ENCODE results near the gene CDK18. TPM values are rescaled to one million over a fixed set of nuclear protein-coding genes. Genes with fewer than 3 reads are reported as not detected.

CDK18 gene
- total RNA-seq, 6 experiments from 2014 or later, result 6.3 to 22.3 (median 9.7) TPM

DNA sequence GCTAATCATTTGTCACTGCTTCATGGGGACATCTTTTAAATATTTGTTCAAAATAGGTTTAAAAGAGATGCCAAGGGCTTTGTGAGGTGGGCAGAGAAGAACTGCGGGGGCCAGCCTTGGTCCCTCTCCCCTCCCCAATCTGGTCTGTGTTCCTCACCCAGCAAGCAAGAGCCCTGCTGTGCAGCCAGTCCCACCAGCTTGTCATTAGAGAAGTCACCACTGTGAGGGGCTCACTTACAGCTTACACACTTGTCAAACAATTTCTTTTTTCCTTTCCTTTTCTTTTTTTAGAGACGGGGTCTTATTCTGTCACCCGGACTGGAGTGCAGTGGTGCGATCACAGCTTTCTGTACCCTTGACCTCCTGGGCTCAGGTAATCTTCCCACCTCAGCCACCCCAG is 10.4 kb upstream of the CDK18 start:
- TF ChIP-seq, protein P1, sequence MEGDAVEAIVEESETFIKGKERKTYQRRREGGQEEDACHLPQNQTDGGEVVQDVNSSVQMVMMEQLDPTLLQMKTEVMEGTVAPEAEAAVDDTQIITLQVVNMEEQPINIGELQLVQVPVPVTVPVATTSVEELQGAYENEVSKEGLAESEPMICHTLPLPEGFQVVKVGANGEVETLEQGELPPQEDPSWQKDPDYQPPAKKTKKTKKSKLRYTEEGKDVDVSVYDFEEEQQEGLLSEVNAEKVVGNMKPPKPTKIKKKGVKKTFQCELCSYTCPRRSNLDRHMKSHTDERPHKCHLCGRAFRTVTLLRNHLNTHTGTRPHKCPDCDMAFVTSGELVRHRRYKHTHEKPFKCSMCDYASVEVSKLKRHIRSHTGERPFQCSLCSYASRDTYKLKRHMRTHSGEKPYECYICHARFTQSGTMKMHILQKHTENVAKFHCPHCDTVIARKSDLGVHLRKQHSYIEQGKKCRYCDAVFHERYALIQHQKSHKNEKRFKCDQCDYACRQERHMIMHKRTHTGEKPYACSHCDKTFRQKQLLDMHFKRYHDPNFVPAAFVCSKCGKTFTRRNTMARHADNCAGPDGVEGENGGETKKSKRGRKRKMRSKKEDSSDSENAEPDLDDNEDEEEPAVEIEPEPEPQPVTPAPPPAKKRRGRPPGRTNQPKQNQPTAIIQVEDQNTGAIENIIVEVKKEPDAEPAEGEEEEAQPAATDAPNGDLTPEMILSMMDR (IDR thresholded peaks at IDR 0.05), result no peak
- TF ChIP-seq POLR2A (IDR thresholded peaks at IDR 0.05), result no peak
- Histone ChIP-seq H3K4me1 (no peaks in the 10 kb centered on the region), H3K4me3 (no peak overlapping the region), H3K27ac (no peak overlapping the region), H3K9me3 (no peaks in the 10 kb centered on the region), H3K36me3 (no peaks in the 10 kb centered on the region), H3K27me3 (no peaks in the 10 kb centered on the region)
- intact Hi-C loops (cut with DNase I), result no loop called here
- ATAC-seq (no peak), DNase-seq (no peak)
- 63% methylated on average over 4 of the region's 4 CpGs for WGBS (ENCODE audit: insufficient coverage, low coverage, low lambda C conversion rate, missing lambda C conversion rate)

- no peak overlapping the region for H3K4me3 ChIP-seq
- 62% methylated on average over 7 of the region's 9 CpGs for WGBS (ENCODE audit: insufficient coverage, low coverage, low lambda C conversion rate, missing lambda C conversion rate)
- intact Hi-C loops (cut with DNase I), result no loop called here
- no peaks in the 10 kb centered on the region for H3K27me3 ChIP-seq
- no peaks in the 10 kb centered on the region for H3K4me1 ChIP-seq
- H3K27ac ChIP-seq, result no peak overlapping the region
- ATAC-seq, result no peak
- no peak for TF ChIP-seq POLR2A (IDR thresholded peaks at IDR 0.05)
- TF ChIP-seq, protein P1 (IDR thresholded peaks at IDR 0.05), result no peak
- H3K36me3 ChIP-seq, result no peaks in the 10 kb centered on the region
- no peaks in the 10 kb centered on the region for H3K9me3 ChIP-seq
- no peak for DNase-seq
Measured at GRCh38 chr1:205495237-205495823, 9.1 kb upstream of the CDK18 start.

DNA sequence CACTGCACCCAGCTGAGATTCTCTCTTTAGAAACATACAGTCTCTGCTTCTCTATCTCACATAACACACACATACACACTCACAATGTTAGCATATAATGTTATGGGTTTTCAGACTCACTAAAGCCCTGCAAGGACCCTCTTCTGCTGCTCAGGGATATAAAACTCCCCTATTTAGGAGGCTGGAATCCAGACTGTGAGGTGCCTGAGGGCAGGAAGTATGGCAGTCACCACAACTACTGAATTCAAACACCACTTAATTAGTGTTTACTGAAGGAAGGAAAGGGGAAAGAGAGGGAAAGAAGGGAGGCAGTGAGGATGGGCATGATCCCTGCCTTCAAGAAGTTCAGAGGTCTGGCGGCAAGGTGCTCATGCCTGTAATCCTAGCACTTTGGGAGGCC is 7.8 kb upstream of the CDK18 start:
- Histone ChIP-seq H3K27me3 (no peaks in the 10 kb centered on the region), H3K4me3 (no peak overlapping the region)
- no peak for TF ChIP-seq POLR2A (IDR thresholded peaks at IDR 0.05)
- TF ChIP-seq, protein P1 (IDR thresholded peaks at IDR 0.05), result no peak

GRCh38 chr1:205497351-205497750 is 7.1 kb upstream of the CDK18 start:
- intact Hi-C loops (cut with DNase I), result no loop called here
- TF ChIP-seq, protein P1 (IDR thresholded peaks at IDR 0.05), result no peak
- TF ChIP-seq POLR2A (IDR thresholded peaks at IDR 0.05), result no peak
- Histone ChIP-seq H3K4me3 (no peak overlapping the region), H3K4me1 (no peaks in the 10 kb centered on the region), H3K9me3 (no peaks in the 10 kb centered on the region), H3K27me3 (no peaks in the 10 kb centered on the region), H3K36me3 (no peaks in the 10 kb centered on the region), H3K27ac (no peak overlapping the region)
- ATAC-seq (no peak), DNase-seq (no peak)
- WGBS (ENCODE audit: insufficient coverage, low coverage, low lambda C conversion rate, missing lambda C conversion rate), result 80% methylated on average over 1 of the region's 7 CpGs

More for the DNA sequence above, 7.8 kb upstream of the CDK18 start:
- intact Hi-C loops (cut with DNase I), result no loop called here
- DNase-seq (no peak), ATAC-seq (no peak)
- Histone ChIP-seq H3K9me3 (no peaks in the 10 kb centered on the region), H3K4me1 (no peaks in the 10 kb centered on the region), H3K36me3 (no peaks in the 10 kb centered on the region), H3K27ac (no peak overlapping the region)
- WGBS (ENCODE audit: insufficient coverage, low coverage, low lambda C conversion rate, missing lambda C conversion rate), result 80% methylated on average over 1 of the region's 1 CpG

- H3K27ac ChIP-seq, result no peak overlapping the region
- no peaks in the 10 kb centered on the region for H3K9me3 ChIP-seq
- WGBS (ENCODE audit: insufficient coverage, low coverage, low lambda C conversion rate, missing lambda C conversion rate), result 0% methylated on average over 1 of the region's 3 CpGs
- ATAC-seq (no peak), DNase-seq (no peak)
- no peaks in the 10 kb centered on the region for H3K4me1 ChIP-seq
- TF ChIP-seq, protein P1 (IDR thresholded peaks at IDR 0.05), result no peak
- no peak for TF ChIP-seq POLR2A (IDR thresholded peaks at IDR 0.05)
- intact Hi-C loops (cut with DNase I), result no loop called here
- no peaks in the 10 kb centered on the region for H3K27me3 ChIP-seq
- H3K4me3 ChIP-seq, result no peak overlapping the region
- no peaks in the 10 kb centered on the region for H3K36me3 ChIP-seq
Measured at GRCh38 chr1:205499789-205500188, 4.7 kb upstream of the CDK18 start.
